T47D (cell line): ENCODE results near the gene ARID5A.
"Not testable (repeated sequence)": the region's sequence is repeated elsewhere in the genome, so short reads cannot be mapped to it uniquely, and the experiment has no call there.

Experiments
- DNase-seq, 2 experiments: peaks; one replicate each; pipeline versions ENCODE4 v3.0.0 to v3.0.0-alpha.2; 2011 to 2012; ENCODE audit warnings: low read depth in 1 of 2, low spot score in 1 of 2
- JUND ChIP-seq: IDR thresholded peaks from 2 replicates; pipeline ENCODE4 v1.6.1; 2012; ENCODE audit warnings: low read depth
- in situ Hi-C: cut with HindIII; loops from 2 replicates; pipeline ENCODE4 v1.10.0; 2016; ENCODE audit warnings: low sequenced_read_pairs, low pct_unique_long_range_greater_than_20kb

Gene ARID5A

GRCh38 chr2:96553176-96553956 lies 16.8 kb downstream of the ARID5A start:
- no peak for TF ChIP-seq JUND
- DNase-seq: no peak
- in situ Hi-C loops: no loop called here

GRCh38 chr2:96553957-96554292 lies 17.4 kb downstream of the ARID5A start:
- in situ Hi-C loops, DNase-seq: not testable (repeated sequence)

- no peak for TF ChIP-seq JUND
- DNase-seq: peak; percentile 38 to 51
- in situ Hi-C loops: no loop called here
These were observed 18.0 kb downstream of the ARID5A start for GRCh38 chr2:96554293-96555145.

GRCh38 chr2:96555146-96555610 lies 18.6 kb downstream of the ARID5A start:
- no peak for TF ChIP-seq JUND
- in situ Hi-C loops: no loop called here
- DNase-seq: no peak

DNA sequence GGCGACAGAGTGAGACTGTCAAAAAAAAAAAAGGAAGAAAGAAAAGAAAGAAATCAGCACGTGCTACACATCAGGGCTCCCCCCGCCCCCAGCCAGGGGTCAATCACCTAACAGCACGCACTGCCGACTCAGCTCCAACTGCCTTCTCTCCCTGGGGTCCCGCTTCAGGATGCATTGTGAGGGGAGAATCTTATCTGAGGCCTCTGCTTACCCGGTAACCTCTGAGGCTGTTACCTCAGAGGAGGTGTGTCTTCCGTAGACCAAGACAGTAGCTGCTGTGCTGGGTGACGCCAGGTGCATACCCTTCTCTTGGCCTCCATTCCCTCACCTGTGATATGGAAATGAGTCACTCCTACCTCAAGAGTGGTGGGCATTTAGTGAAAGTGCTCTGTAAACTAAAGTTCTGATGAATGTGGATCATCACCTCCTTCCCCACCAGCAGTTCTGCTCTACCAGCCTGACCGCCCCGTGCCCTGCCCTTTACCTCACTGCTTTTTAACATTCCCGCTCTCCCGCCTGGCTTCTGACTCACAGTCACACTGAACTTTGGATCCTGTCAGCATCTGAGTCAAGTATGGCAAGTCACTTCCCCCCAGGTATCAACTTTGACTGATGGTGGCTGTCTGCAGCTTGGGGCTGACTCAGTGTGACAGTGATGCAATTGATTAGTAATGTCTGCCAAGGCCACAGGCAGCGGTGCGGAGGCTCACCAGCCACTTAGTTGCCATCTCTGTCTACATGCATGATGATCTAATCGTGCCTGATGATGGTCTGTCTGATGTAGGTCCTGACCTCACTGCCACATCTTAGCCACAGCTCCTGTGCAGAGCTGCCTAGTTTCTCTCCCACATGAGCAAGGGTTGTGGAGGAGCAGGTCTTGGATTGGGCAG lies 20.1 kb downstream of the ARID5A start:
- DNase-seq: no peak
- TF ChIP-seq JUND: no peak
- in situ Hi-C loops: no loop called here

DNA sequence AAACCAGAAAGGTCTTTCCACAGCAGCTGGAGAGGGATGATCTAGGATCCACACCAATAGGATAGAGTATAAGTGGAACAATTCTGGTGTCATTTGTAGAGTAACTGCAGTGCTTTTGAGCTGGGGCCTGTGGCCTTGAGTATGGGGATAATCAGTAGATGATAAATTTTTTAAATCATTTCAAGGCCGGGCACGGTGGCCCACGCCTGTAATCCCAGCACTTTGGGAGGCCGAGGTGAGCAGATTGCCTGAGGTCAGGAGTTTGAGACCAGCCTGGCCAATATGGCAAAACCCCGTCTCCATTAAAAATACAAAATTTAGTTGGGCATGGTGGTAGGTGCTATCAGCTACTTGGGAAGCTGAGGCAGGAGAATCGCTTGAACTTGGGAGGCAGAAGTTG lies 20.9 kb downstream of the ARID5A start:
- in situ Hi-C loops, DNase-seq: not testable (repeated sequence)

- no peak for DNase-seq
- in situ Hi-C loops: no loop called here
- TF ChIP-seq JUND: no peak
These were observed 21.5 kb downstream of the ARID5A start for GRCh38 chr2:96558061-96558460.

GRCh38 chr2:96558485-96558884 lies 21.9 kb downstream of the ARID5A start:
- TF ChIP-seq JUND: no peak
- DNase-seq: no peak
- in situ Hi-C loops: no loop called here

GRCh38 chr2:96564026-96564425 lies 27.5 kb downstream of the ARID5A start:
- no peak for DNase-seq
- no peak for TF ChIP-seq JUND
- in situ Hi-C loops: no loop called here

GRCh38 chr2:96564563-96564962 lies 28.0 kb downstream of the ARID5A start:
- no peak for DNase-seq
- no peak for TF ChIP-seq JUND
- in situ Hi-C loops: no loop called here

DNA sequence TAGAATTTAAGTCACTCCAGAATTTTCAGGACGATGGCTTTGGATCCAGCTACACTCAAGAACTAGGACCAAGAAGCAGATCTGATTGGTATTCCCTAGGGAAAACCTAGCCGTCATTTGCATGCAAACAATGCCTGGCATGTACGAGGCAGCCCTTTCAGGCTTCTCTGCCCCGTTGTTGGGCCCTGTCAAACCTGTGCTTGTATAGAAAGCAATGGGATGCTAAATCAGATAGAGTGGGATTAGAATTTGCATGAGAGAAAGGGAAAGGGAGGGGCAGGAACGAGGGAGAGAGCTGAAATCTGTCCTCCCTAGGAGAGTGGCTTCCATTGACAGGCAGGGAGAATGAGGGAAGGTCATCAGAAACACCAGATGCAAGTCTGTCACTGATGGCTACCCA lies 28.6 kb downstream of the ARID5A start:
- TF ChIP-seq JUND: no peak
- in situ Hi-C loops: no loop called here
- no peak for DNase-seq

- no peak for TF ChIP-seq JUND
These were observed 31.5 kb downstream of the ARID5A start for GRCh38 chr2:96568094-96568493.

More at GRCh38 chr2:96568094-96568493, 31.5 kb downstream of the ARID5A start:
- in situ Hi-C loops: no loop called here
- no peak for DNase-seq
